SK-N-SH (cell line): ENCODE results near the gene USP47. TPM values are rescaled to one million over a fixed set of nuclear protein-coding genes. Genes with fewer than 3 reads are reported as not detected.

Experiments
- CTCF ChIA-PET: fragments of 300-600, 350-600 bp; formaldehyde crosslinking; extraction: SDS; loops from one replicate; lab custom pipeline; 2021; lab: Yijun Ruan, JAX
- POLR2A ChIA-PET: fragments of 350-600 bp; sonication (Branson Sonifier 250); formaldehyde crosslinking; extraction: SDS; loops from one replicate; lab custom pipeline; 2020; ENCODE audit warnings: antibody characterized with exemption, inconsistent platforms; lab: Yijun Ruan, JAX
- DNase-seq: peaks from one replicate; pipeline ENCODE4 v3.0.0; 2012
- H2AFZ ChIP-seq: fragments of 200-600 bp; sonication (generic); 2 replicates; pipeline ENCODE4 v1.8.1; 2016; ENCODE audit warnings: antibody characterized with exemption, mild to moderate bottlenecking, low read depth
- H3F3A ChIP-seq: fragments of 200-600 bp; sonication (generic); replicated peaks from 2 replicates; pipeline ENCODE3; 2016; ENCODE audit warnings: antibody characterized with exemption, mild to moderate bottlenecking; ENCODE audit not compliant: insufficient read depth
- H3K27ac ChIP-seq, 2 experiments: fragments of 200-500 bp in 1 of 2; fragments of 200-600 bp in 1 of 2; sonication (Bioruptor generic) in 1 of 2; sonication (generic), shearing (Covaris generic) in 1 of 2; 2 replicates each; pipeline versions ENCODE4 v1.5.1 to v1.6.1; 2014 to 2016; ENCODE audit warnings: low read depth in 2 of 2, inconsistent platforms in 1 of 2, low read length in 1 of 2, mild to moderate bottlenecking in 1 of 2, mixed read lengths in 1 of 2
- H3K27me3 ChIP-seq: fragments of 200-600 bp; sonication (generic), shearing (Covaris generic); 2 replicates; pipeline ENCODE4 v1.6.1; 2016; ENCODE audit warnings: mixed run types; ENCODE audit not compliant: insufficient read depth
- H3K36me3 ChIP-seq, 2 experiments: fragments of 200-500 bp in 1 of 2; fragments of 200-600 bp in 1 of 2; sonication (Bioruptor generic) in 1 of 2; sonication (generic) in 1 of 2; replicated peaks in 1 of 2; 2 replicates each; pipeline versions ENCODE3 to v1.5.1; 2014 to 2016; ENCODE audit warnings: low read length in 1 of 2, mild to moderate bottlenecking in 1 of 2; ENCODE audit not compliant: insufficient read depth in 2 of 2, control insufficient read depth in 1 of 2
- H3K4me1 ChIP-seq, 2 experiments: fragments of 200-500 bp in 1 of 2; fragments of 200-600 bp in 1 of 2; sonication (Bioruptor generic) in 1 of 2; sonication (generic), shearing (Covaris generic) in 1 of 2; 2 replicates each; pipeline versions ENCODE4 v1.5.1 to v1.6.1; 2014 to 2016; ENCODE audit warnings: low read depth in 1 of 2, low read length in 1 of 2, mixed run types in 1 of 2; ENCODE audit not compliant: insufficient read depth in 2 of 2, control insufficient read depth in 1 of 2
- H3K4me2 ChIP-seq: fragments of 200-600 bp; sonication (generic), shearing (Covaris generic); 2 replicates; pipeline ENCODE4 v1.6.1; 2017; ENCODE audit warnings: mixed run types
- H3K4me3 ChIP-seq, 2 experiments: fragments of 200-500 bp in 1 of 2; fragments of 200-600 bp in 1 of 2; sonication (Bioruptor generic) in 1 of 2; sonication (generic), shearing (Covaris generic) in 1 of 2; 2 replicates each; pipeline versions ENCODE4 v1.5.1 to v1.8.1; 2014 to 2016; ENCODE audit warnings: low read depth in 2 of 2, inconsistent platforms in 1 of 2, low read length in 1 of 2, mild to moderate bottlenecking in 1 of 2, mixed read lengths in 1 of 2, moderate library complexity in 1 of 2
- H3K79me2 ChIP-seq: fragments of 200-600 bp; sonication (generic); 2 replicates; pipeline ENCODE4 v1.8.1; 2017; ENCODE audit warnings: mild to moderate bottlenecking; ENCODE audit not compliant: insufficient read depth
- H3K9ac ChIP-seq: fragments of 200-600 bp; sonication (generic); 2 replicates; pipeline ENCODE4 v1.6.1; 2017; ENCODE audit warnings: mixed run types
- H3K9me2 ChIP-seq: fragments of 200-600 bp; sonication (generic); 2 replicates; pipeline ENCODE4 v1.6.1; 2017; ENCODE audit warnings: mixed run types
- H3K9me3 ChIP-seq: fragments of 200-600 bp; sonication (generic); 2 replicates; pipeline ENCODE4 v1.6.1; 2017; ENCODE audit warnings: mixed run types, mild to moderate bottlenecking, moderate library complexity
- H4K20me1 ChIP-seq: fragments of 200-600 bp; sonication (generic); 2 replicates; pipeline ENCODE4 v1.6.1; 2017; ENCODE audit warnings: mild to moderate bottlenecking, mixed run types; ENCODE audit not compliant: insufficient read depth
- CHD2 ChIP-seq: fragments of 150-350 bp; IDR thresholded peaks from 2 replicates; pipeline ENCODE4 v1.6.1; 2018; ENCODE audit warnings: low read length; ENCODE audit not compliant: partially characterized antibody
- EP300 ChIP-seq, 2 experiments: IDR thresholded peaks; 2 replicates each; pipeline versions ENCODE4 v1.4.0 to v1.6.1; 2012; ENCODE audit warnings: borderline replicate concordance in 1 of 2, low read depth in 1 of 2, low read length in 1 of 2
- FOSL2 ChIP-seq: IDR thresholded peaks from 2 replicates; pipeline ENCODE4 v1.4.0; 2012; ENCODE audit warnings: low read depth, mild to moderate bottlenecking, moderate library complexity, borderline replicate concordance
- FOXM1 ChIP-seq: IDR thresholded peaks from 2 replicates; pipeline ENCODE4 v1.4.0; 2012; ENCODE audit warnings: low read depth, mild to moderate bottlenecking
- GATA2 ChIP-seq: sonication (generic); formaldehyde crosslinking; IDR thresholded peaks from 2 replicates; pipeline ENCODE4 v1.5.0; 2020; ENCODE audit warnings: mild to moderate bottlenecking, missing genetic modification reagents
- IRF3 ChIP-seq: fragments of 150-350 bp; IDR thresholded peaks from 2 replicates; pipeline ENCODE4 v1.6.1; 2016; ENCODE audit warnings: mild to moderate bottlenecking, low read depth, low read length
- MXI1 ChIP-seq: IDR thresholded peaks from 2 replicates; pipeline ENCODE4 v1.6.1; 2012; ENCODE audit warnings: mild to moderate bottlenecking, low read depth, low read length, improper control_type of control experiment
- NRF1 ChIP-seq: IDR thresholded peaks from 2 replicates; pipeline ENCODE4 v1.6.1; 2012; ENCODE audit warnings: low read depth, mild to moderate bottlenecking, low read length
- PBX3 ChIP-seq: IDR thresholded peaks from 2 replicates; pipeline ENCODE4; 2012
- POLR2AphosphoS5 ChIP-seq: IDR thresholded peaks from 2 replicates; pipeline ENCODE4 v1.6.1; 2012; ENCODE audit warnings: low read depth, low read length
- RAD21 ChIP-seq: IDR thresholded peaks from 2 replicates; pipeline ENCODE4 v1.6.1; 2012; ENCODE audit warnings: mild to moderate bottlenecking, low read length
- REST ChIP-seq: IDR thresholded peaks from 2 replicates; pipeline ENCODE4 v1.6.1; 2012; ENCODE audit warnings: mild to moderate bottlenecking, low read depth, low read length, moderate library complexity
- RFX5 ChIP-seq: IDR thresholded peaks from 2 replicates; pipeline ENCODE4 v1.6.1; 2012; ENCODE audit warnings: mild to moderate bottlenecking, improper control_type of control experiment, low read length
- RXRA ChIP-seq: IDR thresholded peaks from 2 replicates; pipeline ENCODE4 v1.4.0; 2012; ENCODE audit warnings: low read depth, mild to moderate bottlenecking, borderline replicate concordance
- TEAD4 ChIP-seq: IDR thresholded peaks from 2 replicates; pipeline ENCODE4 v1.4.0; 2012; ENCODE audit warnings: mild to moderate bottlenecking, borderline replicate concordance; ENCODE audit not compliant: insufficient read depth
- USF1 ChIP-seq: IDR thresholded peaks from 2 replicates; pipeline ENCODE4 v1.4.0; 2012; ENCODE audit warnings: low read depth, borderline replicate concordance
- USF2 ChIP-seq: fragments of 150-350 bp; IDR thresholded peaks from 2 replicates; pipeline ENCODE4 v1.6.1; 2017; ENCODE audit warnings: antibody characterized with exemption, low read length, low read depth, borderline replicate concordance
- ZBTB33 ChIP-seq: IDR thresholded peaks from 2 replicates; pipeline ENCODE4 v1.4.0; 2012; ENCODE audit warnings: low read depth, borderline replicate concordance
- WGBS: methylation state at CpG from one replicate; pipeline ENCODE4 v1.1.6; 2017; ENCODE audit warnings: low lambda C conversion rate; 5-methylcytosine and 5-hydroxymethylcytosine counted together
- polyA plus RNA-seq, 3 experiments: library from polyadenylated mRNA; depleted of rRNA; stranded (reverse); fragments of >200 nt; gene quantifications; 2 replicates each; pipeline ENCODE4 v1.2.3, GENCODE V29; 2012

Gene USP47
- polyA plus RNA-seq, 1 of the 3 experiments (the other 2 are of a cell fraction) = 10.3 TPM

- H3K79me2 ChIP-seq = no peaks in the 10 kb centered on the region
- no peak overlapping the region for H2AFZ ChIP-seq
- no peak overlapping the region for H3K27ac ChIP-seq
- no peak overlapping the region for H3K4me2 ChIP-seq
- H3K4me1 ChIP-seq = no peaks in the 10 kb centered on the region
- peaks cover 9% of the 10 kb centered on the region for H3F3A ChIP-seq
- no peak for DNase-seq
- H3K9ac ChIP-seq = no peak overlapping the region
- H3K4me3 ChIP-seq = no peak overlapping the region
- TF ChIP-seq RXRA = no peak
- TF ChIP-seq RAD21 = no peak
- TF ChIP-seq ZBTB33 = no peak
- TF ChIP-seq FOXM1 = no peak
- TF ChIP-seq USF1 = no peak
- no peak for TF ChIP-seq PBX3
- TF ChIP-seq MXI1 = no peak
- no peak for TF ChIP-seq TEAD4
- no peak for TF ChIP-seq POLR2AphosphoS5
- TF ChIP-seq IRF3 = no peak
- no peak for TF ChIP-seq NRF1
- TF ChIP-seq REST = no peak
- no peak for TF ChIP-seq FOSL2
- no peak for TF ChIP-seq EP300 (IDR thresholded peaks at IDR 0.05; ENCODE audit: borderline replicate concordance in 1 of 2, low read depth in 1 of 2, low read length in 1 of 2)
- TF ChIP-seq USF2 = no peak
- no peak for TF ChIP-seq RFX5
- no peak for TF ChIP-seq GATA2 (CRISPR knock-in tag)
- no peak for TF ChIP-seq CHD2
- no peaks in the 10 kb centered on the region for H4K20me1 ChIP-seq
- H3K9me3 ChIP-seq = no peaks in the 10 kb centered on the region
- POLR2A ChIA-PET = no interaction called here
- WGBS = 93% methylated on average over 5 of the region's 5 CpGs
- no peaks in the 10 kb centered on the region for H3K9me2 ChIP-seq
- H3K36me3 ChIP-seq = peaks cover 0 to 3% of the 10 kb centered on the region in 2 experiments
- no peaks in the 10 kb centered on the region for H3K27me3 ChIP-seq
- CTCF ChIA-PET = interaction anchor here (1.0 to 1.5 kb wide), 3 partner anchors 11 to 31 kb away, joined by 3 to 4 read pairs (median 3); no protein-coding TSS in a partner anchor
These were observed 23.8 kb upstream of the USP47 start for GRCh38 chr11:11817957-11818356.
